ENCODE measurements around the gene RAB1A. TPM values are rescaled to one million over a fixed set of nuclear protein-coding genes. Genes with fewer than 3 reads are reported as not detected.

RAB1A gene
- total and polyA plus RNA-seq, 9 of the 15 experiments (the other 6 are each of a cell fraction or from before 2014, with no cell fraction given) = 43.8 to 163 (median 67.7) TPM

GRCh38 chr2:65129286-65129825 is 550 bp downstream of the RAB1A start (continued):
- TF ChIP-seq ZNF830 (CRISPR knock-in tag; IDR thresholded peaks at IDR 0.05) (no peak), TEAD2 (tag; IDR thresholded peaks at IDR 0.05) (no peak), SMAD4 (CRISPR knock-in tag; conservative IDR thresholded peaks at IDR 0.05) (no peak), KAT7 (CRISPR knock-in tag; IDR thresholded peaks at IDR 0.05; ENCODE audit: borderline replicate concordance) (0 out of 2 replicates have a peak, but pooled peaks have one; percentile 4), BMI1 (IDR thresholded peaks at IDR 0.05; ENCODE audit: low read length) (no peak), ZNF551 (CRISPR knock-in tag; IDR thresholded peaks at IDR 0.05) (no peak), UBTF (IDR thresholded peaks at IDR 0.05; ENCODE audit: borderline replicate concordance in 1 of 2, low read depth in 2 of 2, low read length in 2 of 2) (0 out of 4 replicates have a peak, but pooled peaks of 1 of the 2 experiments have one; percentile 31), JUN (IDR thresholded peaks at IDR 0.05; ENCODE audit: borderline replicate concordance, low read depth, low read length) (no peak), JUN (CRISPR knock-in tag; IDR thresholded peaks at IDR 0.05; ENCODE audit: borderline replicate concordance) (no peak), COPS2 (conservative IDR thresholded peaks at IDR 0.05) (no peak), ZNF75A (CRISPR knock-in tag; IDR thresholded peaks at IDR 0.05) (no peak), ZNF121 (CRISPR knock-in tag; conservative IDR thresholded peaks at IDR 0.05) (no peak), NELFE (IDR thresholded peaks at IDR 0.05; ENCODE audit: insufficient read depth, insufficient read length) (no peak), NR1H2 (CRISPR knock-in tag; IDR thresholded peaks at IDR 0.05) (0 out of 2 replicates have a peak, but pooled peaks have one; percentile 36)
- TF ChIP-seq, protein P1, sequence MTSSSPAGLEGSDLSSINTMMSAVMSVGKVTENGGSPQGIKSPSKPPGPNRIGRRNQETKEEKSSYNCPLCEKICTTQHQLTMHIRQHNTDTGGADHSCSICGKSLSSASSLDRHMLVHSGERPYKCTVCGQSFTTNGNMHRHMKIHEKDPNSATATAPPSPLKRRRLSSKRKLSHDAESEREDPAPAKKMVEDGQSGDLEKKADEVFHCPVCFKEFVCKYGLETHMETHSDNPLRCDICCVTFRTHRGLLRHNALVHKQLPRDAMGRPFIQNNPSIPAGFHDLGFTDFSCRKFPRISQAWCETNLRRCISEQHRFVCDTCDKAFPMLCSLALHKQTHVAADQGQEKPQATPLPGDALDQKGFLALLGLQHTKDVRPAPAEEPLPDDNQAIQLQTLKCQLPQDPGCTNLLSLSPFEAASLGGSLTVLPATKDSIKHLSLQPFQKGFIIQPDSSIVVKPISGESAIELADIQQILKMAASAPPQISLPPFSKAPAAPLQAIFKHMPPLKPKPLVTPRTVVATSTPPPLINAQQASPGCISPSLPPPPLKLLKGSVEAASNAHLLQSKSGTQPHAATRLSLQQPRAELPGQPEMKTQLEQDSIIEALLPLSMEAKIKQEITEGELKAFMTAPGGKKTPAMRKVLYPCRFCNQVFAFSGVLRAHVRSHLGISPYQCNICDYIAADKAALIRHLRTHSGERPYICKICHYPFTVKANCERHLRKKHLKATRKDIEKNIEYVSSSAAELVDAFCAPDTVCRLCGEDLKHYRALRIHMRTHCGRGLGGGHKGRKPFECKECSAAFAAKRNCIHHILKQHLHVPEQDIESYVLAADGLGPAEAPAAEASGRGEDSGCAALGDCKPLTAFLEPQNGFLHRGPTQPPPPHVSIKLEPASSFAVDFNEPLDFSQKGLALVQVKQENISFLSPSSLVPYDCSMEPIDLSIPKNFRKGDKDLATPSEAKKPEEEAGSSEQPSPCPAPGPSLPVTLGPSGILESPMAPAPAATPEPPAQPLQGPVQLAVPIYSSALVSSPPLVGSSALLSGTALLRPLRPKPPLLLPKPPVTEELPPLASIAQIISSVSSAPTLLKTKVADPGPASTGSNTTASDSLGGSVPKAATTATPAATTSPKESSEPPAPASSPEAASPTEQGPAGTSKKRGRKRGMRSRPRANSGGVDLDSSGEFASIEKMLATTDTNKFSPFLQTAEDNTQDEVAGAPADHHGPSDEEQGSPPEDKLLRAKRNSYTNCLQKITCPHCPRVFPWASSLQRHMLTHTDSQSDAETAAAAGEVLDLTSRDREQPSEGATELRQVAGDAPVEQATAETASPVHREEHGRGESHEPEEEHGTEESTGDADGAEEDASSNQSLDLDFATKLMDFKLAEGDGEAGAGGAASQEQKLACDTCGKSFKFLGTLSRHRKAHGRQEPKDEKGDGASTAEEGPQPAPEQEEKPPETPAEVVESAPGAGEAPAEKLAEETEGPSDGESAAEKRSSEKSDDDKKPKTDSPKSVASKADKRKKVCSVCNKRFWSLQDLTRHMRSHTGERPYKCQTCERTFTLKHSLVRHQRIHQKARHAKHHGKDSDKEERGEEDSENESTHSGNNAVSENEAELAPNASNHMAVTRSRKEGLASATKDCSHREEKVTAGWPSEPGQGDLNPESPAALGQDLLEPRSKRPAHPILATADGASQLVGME (CRISPR knock-in tag; IDR thresholded peaks at IDR 0.05) = no peak
- TF ChIP-seq, protein P2, sequence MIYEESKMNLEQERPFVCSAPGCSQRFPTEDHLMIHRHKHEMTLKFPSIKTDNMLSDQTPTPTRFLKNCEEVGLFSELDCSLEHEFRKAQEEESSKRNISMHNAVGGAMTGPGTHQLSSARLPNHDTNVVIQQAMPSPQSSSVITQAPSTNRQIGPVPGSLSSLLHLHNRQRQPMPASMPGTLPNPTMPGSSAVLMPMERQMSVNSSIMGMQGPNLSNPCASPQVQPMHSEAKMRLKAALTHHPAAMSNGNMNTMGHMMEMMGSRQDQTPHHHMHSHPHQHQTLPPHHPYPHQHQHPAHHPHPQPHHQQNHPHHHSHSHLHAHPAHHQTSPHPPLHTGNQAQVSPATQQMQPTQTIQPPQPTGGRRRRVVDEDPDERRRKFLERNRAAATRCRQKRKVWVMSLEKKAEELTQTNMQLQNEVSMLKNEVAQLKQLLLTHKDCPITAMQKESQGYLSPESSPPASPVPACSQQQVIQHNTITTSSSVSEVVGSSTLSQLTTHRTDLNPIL (CRISPR knock-in tag; IDR thresholded peaks at IDR 0.05) = no peak
- TF ChIP-seq, protein P3, sequence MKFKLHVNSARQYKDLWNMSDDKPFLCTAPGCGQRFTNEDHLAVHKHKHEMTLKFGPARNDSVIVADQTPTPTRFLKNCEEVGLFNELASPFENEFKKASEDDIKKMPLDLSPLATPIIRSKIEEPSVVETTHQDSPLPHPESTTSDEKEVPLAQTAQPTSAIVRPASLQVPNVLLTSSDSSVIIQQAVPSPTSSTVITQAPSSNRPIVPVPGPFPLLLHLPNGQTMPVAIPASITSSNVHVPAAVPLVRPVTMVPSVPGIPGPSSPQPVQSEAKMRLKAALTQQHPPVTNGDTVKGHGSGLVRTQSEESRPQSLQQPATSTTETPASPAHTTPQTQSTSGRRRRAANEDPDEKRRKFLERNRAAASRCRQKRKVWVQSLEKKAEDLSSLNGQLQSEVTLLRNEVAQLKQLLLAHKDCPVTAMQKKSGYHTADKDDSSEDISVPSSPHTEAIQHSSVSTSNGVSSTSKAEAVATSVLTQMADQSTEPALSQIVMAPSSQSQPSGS (CRISPR knock-in tag; IDR thresholded peaks at IDR 0.05) = no peak

All from K562 (cell line).